ENCODE data around the gene ARHGAP8.
"Not testable (repeated sequence)": the region's sequence is repeated elsewhere in the genome, so short reads cannot be mapped to it uniquely, and the experiment has no call there.

Gene ARHGAP8

GRCh38 chr22:44741929-44742328 is 10.4 kb upstream of the ARHGAP8 start:
- DNase-seq, result no peak

GRCh38 chr22:44743247-44743646 is 9.1 kb upstream of the ARHGAP8 start:
- no peak for DNase-seq

GRCh38 chr22:44743804-44744211 is 8.6 kb upstream of the ARHGAP8 start:
- DNase-seq, result peak; percentile 41

- DNase-seq, result no peak
These were observed 6.3 kb upstream of the ARHGAP8 start for GRCh38 chr22:44745853-44746789.

GRCh38 chr22:44747784-44748127 is 4.6 kb upstream of the ARHGAP8 start:
- DNase-seq, result not testable (repeated sequence)

- no peak for DNase-seq
These were observed 3.9 kb upstream of the ARHGAP8 start for GRCh38 chr22:44748524-44748923.

GRCh38 chr22:44750481-44750880 is 1.9 kb upstream of the ARHGAP8 start:
- no peak for DNase-seq

GRCh38 chr22:44753189-44754042 is 1.0 kb downstream of the ARHGAP8 start:
- DNase-seq, result peak; percentile 78

- DNase-seq, result no peak
These were observed 2.6 kb downstream of the ARHGAP8 start for GRCh38 chr22:44754998-44755397.

- no peak for DNase-seq
These were observed 3.0 kb downstream of the ARHGAP8 start for GRCh38 chr22:44755417-44755816.

- DNase-seq, result no peak
These were observed 3.6 kb downstream of the ARHGAP8 start for GRCh38 chr22:44755956-44756361.

- peak; percentile 66 for DNase-seq
These were observed 6.1 kb downstream of the ARHGAP8 start for GRCh38 chr22:44758344-44758973.

- DNase-seq, result no peak
These were observed 6.6 kb downstream of the ARHGAP8 start for GRCh38 chr22:44759001-44759400.

GRCh38 chr22:44759430-44760310 is 7.3 kb downstream of the ARHGAP8 start:
- DNase-seq, result no peak

GRCh38 chr22:44760476-44760875 is 8.1 kb downstream of the ARHGAP8 start:
- DNase-seq, result no peak

- no peak for DNase-seq
These were observed 8.7 kb downstream of the ARHGAP8 start for GRCh38 chr22:44761025-44761424.

GRCh38 chr22:44764373-44764772 is 12.0 kb downstream of the ARHGAP8 start:
- no peak for DNase-seq

- no peak for DNase-seq
These were observed 12.6 kb downstream of the ARHGAP8 start for GRCh38 chr22:44764974-44765373.

GRCh38 chr22:44765571-44766285 is 13.4 kb downstream of the ARHGAP8 start:
- no peak for DNase-seq

- DNase-seq, result no peak
These were observed 20.7 kb downstream of the ARHGAP8 start for GRCh38 chr22:44773082-44773481.

- no peak for DNase-seq
These were observed 23.5 kb downstream of the ARHGAP8 start for GRCh38 chr22:44775862-44776261.
